Heart right ventricle (tissue), 16 donors: ENCODE measurements around the gene CDK10. TPM values are rescaled to one million over a fixed set of nuclear protein-coding genes. Genes with fewer than 3 reads are reported as not detected.

Experiments used
- ATAC-seq, 8 donors: fragments of 200-7000 bp; cut with Tn5 transposase; one replicate each; pipeline ENCODE4 v1.9.1; 2020; ENCODE audit warnings: mild to moderate bottlenecking in 8 of 8, moderate library complexity in 8 of 8, moderate number of reproducible peaks in 1 of 8
- DNase-seq, 2 donors: peaks; one replicate each; pipeline ENCODE4 v3.0.0-alpha.2; 2020
- H3K27ac ChIP-seq, 10 donors: fragments of 200-600 bp; sonication (generic) in 2 of 10; one replicate each; pipeline versions ENCODE4 v1.5.0 to v1.8.0; 2020 to 2022; ENCODE audit warnings: mild to moderate bottlenecking in 3 of 10
- H3K27me3 ChIP-seq, 7 donors: fragments of 200-600 bp; one replicate each; pipeline ENCODE4 v1.8.0; 2021 to 2022; ENCODE audit warnings: mild to moderate bottlenecking in 2 of 7
- H3K36me3 ChIP-seq, 9 donors: fragments of 200-600 bp; sonication (generic) in 1 of 9; one replicate each; pipeline versions ENCODE4 v1.5.0 to v1.8.0; 2020 to 2022; ENCODE audit warnings: mild to moderate bottlenecking in 2 of 9
- H3K4me1 ChIP-seq, 9 donors: fragments of 200-600 bp; sonication (generic) in 1 of 9; one replicate each; pipeline versions ENCODE4 v1.5.0 to v1.8.0; 2020 to 2022; ENCODE audit warnings: mild to moderate bottlenecking in 4 of 9
- H3K4me3 ChIP-seq, 10 donors: fragments of 200-600 bp; sonication (generic) in 2 of 10; one replicate each; pipeline versions ENCODE4 v1.5.0 to v1.8.0; 2020 to 2022; ENCODE audit warnings: mild to moderate bottlenecking in 7 of 10, moderate library complexity in 2 of 10
- H3K9me3 ChIP-seq, 11 donors: fragments of 200-600 bp in 10 of 11; sonication (generic) in 2 of 11; one replicate each; pipeline versions ENCODE4 v1.5.0 to v1.8.0; 2013 to 2022; ENCODE audit warnings: mild to moderate bottlenecking in 2 of 11, control low read depth in 1 of 11, moderate library complexity in 1 of 11
- whole genome bisulfite sequencing, 2 donors: extraction: QIAGEN DNeasy Blood & Tissue Kit; methylation state at CpG; one replicate each; pipeline ENCODE4 v1.1.7; 2013; ENCODE audit warnings: inconsistent platforms in 1 of 2; 5-methylcytosine and 5-hydroxymethylcytosine counted together
- intact Hi-C, 10 donors: fragments of 100-400 bp; cut with DNase I; formaldehyde crosslinking; loops; one replicate each; pipeline versions ENCODE4 v1.11.1 to v1.14.2; 2022
- polyA plus RNA-seq, 2 donors: library from polyadenylated mRNA; stranded (reverse); fragments of 200-250 nt; gene quantifications; one replicate each; pipeline ENCODE4 v1.2.3, GENCODE V29; 2013
- total RNA-seq, 10 donors: library from RNA; stranded (reverse); fragmentation: NEBNext Ultra II Directional in 3 of 10; extraction: Animal tissue kit (Norgen Biotek cat#: 25700) in 3 of 10; gene quantifications; one replicate each; pipeline versions ENCODE4 v1.2.1 to v1.2.4, GENCODE V29; 2021 to 2023
- TF ChIP-seq, protein P1 (sequence below), 9 donors: fragments of 200-600 bp; sonication (generic) in 2 of 9; IDR thresholded peaks; one replicate each; pipeline versions ENCODE4 v1.5.0 to v1.8.0; 2021 to 2022; ENCODE audit warnings: antibody characterized with exemption in 9 of 9, mild to moderate bottlenecking in 5 of 9, moderate library complexity in 1 of 9
- donor health status: Arrhythmogenic right ventricular cardiomyopathy.
- donor health status: ischemic (EF 13 %, LVEDD 7.1; RV severe dilation, severe dysfunction).
- donor health status: healthy with polysubstance abuse.
- donor health status: DM: no; HTN: yes; CAD: no.
- donor health status: DM: no; HTN: no; CAD: no.
- donor health status: ischemic (EF 25% LVEDD 6.9; RV normal size, moderate dysfunction).
- donor health status: ischemic (EF 25% LVEDD 5.7; RV mildly dilated, moderate dysfunction).
- donor health status: healthy.
- donor health status: DM: yes; HTN: yes; CAD: no.
- donor health status: Ischemic cardiomyopathy.
- donor health status: ischemic (EF 35%, LVEDD 5.7; RV mildly dilated, moderate dysfunction).
- donor health status: nonischemic (EF 11% LVEDD 7.7; RV severe dilation, severe dysfunction).
- donor health status: DM: yes; HTN: yes; CAD: no.
- donor health status: PGD.
- donor health status: ischemic (EF 29% LVEDD 5.4; RV normal size, mild dysfunction).
- donor health status: nonischemic (EF 23%, LVEDD 6.1; RV moderate dilation, normal function).

The CDK10 gene
- total and polyA plus RNA-seq, 12 donors = 14.7 to 63.4 (median 21.7) TPM

DNA sequence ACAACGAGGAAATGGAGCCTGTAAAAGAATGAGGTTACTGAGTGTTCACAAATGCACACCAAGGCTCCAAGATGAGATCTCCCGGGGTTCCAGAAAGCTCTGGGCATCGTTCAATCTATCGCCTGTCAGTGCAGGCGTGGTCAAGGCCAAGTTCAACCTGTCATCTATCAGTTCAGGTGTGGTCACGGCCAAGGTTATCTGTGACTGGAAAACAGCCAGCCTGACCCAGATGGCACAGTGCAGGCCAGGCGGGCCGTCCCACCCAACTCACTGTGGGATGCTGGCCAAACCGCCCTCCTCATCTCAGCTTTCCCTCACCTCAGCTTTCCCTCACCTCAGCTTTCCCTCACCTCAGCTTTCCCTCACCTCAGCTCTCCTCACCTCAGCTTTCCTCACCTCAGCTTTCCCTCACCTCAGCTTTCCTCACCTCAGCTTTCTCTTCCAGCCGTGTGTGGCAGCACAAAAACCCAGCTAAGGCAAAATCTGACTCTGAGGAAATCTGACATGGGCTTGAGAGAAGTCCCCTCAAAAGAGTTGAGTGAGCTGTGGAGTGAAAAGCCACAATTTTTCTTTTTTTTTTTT, 31.3 kb upstream of the CDK10 start:
- ATAC-seq = no peak
- no peak for DNase-seq
- Histone ChIP-seq H3K27me3 (no peaks in the 10 kb centered on the region), H3K9me3 (no peaks in the 10 kb centered on the region), H3K36me3 (peaks cover 0 to 39% (median 3%) of the 10 kb centered on the region in 9 donors), H3K4me3 (no peak overlapping the region), H3K4me1 (peaks cover 9 to 26% (median 20%) of the 10 kb centered on the region in 9 donors), H3K27ac (no peak overlapping the region)
- TF ChIP-seq, protein P1, sequence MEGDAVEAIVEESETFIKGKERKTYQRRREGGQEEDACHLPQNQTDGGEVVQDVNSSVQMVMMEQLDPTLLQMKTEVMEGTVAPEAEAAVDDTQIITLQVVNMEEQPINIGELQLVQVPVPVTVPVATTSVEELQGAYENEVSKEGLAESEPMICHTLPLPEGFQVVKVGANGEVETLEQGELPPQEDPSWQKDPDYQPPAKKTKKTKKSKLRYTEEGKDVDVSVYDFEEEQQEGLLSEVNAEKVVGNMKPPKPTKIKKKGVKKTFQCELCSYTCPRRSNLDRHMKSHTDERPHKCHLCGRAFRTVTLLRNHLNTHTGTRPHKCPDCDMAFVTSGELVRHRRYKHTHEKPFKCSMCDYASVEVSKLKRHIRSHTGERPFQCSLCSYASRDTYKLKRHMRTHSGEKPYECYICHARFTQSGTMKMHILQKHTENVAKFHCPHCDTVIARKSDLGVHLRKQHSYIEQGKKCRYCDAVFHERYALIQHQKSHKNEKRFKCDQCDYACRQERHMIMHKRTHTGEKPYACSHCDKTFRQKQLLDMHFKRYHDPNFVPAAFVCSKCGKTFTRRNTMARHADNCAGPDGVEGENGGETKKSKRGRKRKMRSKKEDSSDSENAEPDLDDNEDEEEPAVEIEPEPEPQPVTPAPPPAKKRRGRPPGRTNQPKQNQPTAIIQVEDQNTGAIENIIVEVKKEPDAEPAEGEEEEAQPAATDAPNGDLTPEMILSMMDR (IDR thresholded peaks at IDR 0.05) = no peak
- 76 to 84% methylated on average over 10 of the region's 10 CpGs for WGBS, 2 donors
- intact Hi-C loops = loop anchor here in 1 of 10 donors (10.0 kb wide), 1 partner anchor 220 kb away; the partner anchor contains the start of gene TCF25

DNA sequence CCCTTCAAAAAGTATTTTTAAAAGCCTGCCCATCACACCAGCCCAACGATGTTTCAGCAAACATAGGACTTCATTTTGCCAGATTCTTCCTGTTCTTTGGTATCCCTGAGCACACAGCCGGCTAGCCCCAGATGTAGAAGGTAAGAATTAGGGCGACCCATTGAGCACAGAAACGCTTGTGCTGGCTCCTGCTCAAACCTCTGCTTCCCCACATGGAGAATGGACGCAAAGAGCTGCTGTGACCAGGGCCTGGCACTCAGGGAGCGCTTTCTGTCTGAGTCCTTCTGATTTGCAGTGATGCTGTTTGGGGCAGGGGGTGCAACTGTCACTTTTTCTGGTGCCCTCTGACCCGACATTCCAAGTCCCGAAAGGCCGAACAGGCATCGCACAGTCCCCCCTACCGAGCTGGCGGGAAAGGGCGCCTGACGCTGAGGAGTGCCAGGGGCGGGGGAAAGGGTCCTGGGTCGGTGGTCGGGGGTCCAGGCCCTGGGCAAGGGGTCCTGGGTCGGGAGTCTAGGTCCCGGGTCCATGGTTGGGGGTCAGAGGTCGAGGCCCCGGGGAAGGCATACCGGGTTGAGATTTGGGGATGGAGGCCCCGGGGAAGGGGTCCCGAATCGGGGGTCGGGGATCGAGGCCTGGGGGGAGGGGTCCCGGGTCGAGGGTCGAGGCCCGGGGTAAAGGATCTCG, 29.9 kb upstream of the CDK10 start:
- H3K4me1 ChIP-seq = peaks cover 9 to 31% (median 20%) of the 10 kb centered on the region in 9 donors
- peaks cover 0 to 37% (median 0%) of the 10 kb centered on the region in 9 donors for H3K36me3 ChIP-seq
- TF ChIP-seq, protein P1 (IDR thresholded peaks at IDR 0.05) = no peak
- no peaks in the 10 kb centered on the region for H3K9me3 ChIP-seq
- WGBS, 2 donors = 31 to 35% methylated on average over 32 of the region's 32 CpGs
- intact Hi-C loops = loop anchor here in 1 of 10 donors (10.0 kb wide), 1 partner anchor 218 kb away; the partner anchor contains the start of gene TCF25
- no peaks in the 10 kb centered on the region for H3K27me3 ChIP-seq
- H3K27ac ChIP-seq = peak overlapping the region in 5 of 10 donors; percentile 85 to 98 (median 91)
- DNase-seq = no peak
- H3K4me3 ChIP-seq = peak overlapping the region; percentile 84 to 100 (median 98)
- no peak for ATAC-seq

DNA sequence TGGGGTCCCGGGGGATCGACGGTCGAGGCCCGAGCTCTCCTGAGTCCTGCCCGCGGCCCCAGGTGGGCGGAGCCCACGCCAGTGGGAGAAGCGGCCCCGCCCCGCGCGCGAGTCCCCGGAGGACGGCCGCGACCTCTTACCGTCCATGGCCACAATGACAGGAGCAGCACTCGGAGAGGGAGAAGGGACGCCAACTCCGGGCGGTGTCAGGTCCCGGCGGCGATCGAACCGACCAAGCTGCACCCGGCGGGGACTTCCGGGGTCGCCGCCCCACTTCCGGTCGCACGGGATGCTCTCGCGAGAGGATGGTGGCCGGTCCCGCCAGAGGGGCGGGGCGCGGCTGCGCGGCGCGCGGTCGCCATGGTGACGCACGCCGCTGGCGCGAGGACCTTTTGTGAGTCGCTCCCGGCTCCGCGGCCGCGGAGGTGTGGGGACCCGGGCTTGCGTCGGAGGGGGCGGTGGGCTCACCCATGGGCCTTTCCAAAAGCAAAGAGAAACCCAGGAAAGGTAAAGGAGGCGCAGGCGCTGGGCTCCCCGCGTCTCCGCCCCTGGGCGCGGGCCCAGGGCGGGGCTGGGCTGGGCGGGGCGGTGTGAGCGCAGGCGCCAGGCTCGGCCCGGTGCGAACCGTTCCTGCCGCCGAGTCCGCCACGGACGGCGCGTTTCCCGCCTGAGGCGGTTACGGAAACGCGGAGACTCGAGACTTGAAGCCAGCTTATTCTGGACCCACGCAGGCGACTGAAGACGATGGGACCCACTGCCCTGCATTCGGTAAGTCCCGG, 28.9 kb upstream of the CDK10 start, which contains the start of the genes CHMP1A and SPATA33:
CHMP1A (minus strand) TSS at position 267 of the 779 bp plus-strand sequence; CDS start at position 147, 120 bp downstream.
SPATA33 (plus strand) TSS at position 395 of the 779 bp plus-strand sequence; CDS start at position 471, 76 bp downstream.
- Histone ChIP-seq H3K27me3 (no peaks in the 10 kb centered on the region), H3K4me1 (peaks cover 9 to 31% (median 20%) of the 10 kb centered on the region in 9 donors), H3K4me3 (peak within 1 kb of the TSS; percentile 84 to 100 (median 98)), H3K36me3 (peaks cover 0 to 40% (median 0%) of the 10 kb centered on the region in 9 donors), H3K9me3 (no peaks in the 10 kb centered on the region), H3K27ac (peak within 1 kb of the TSS; percentile 43 to 98 (median 90))
- 0% methylated on average over 90 to 99 of the region's 99 CpGs for WGBS, 2 donors
- ATAC-seq = peak; percentile 95 to 98 (median 97)
- DNase-seq = peak; percentile 90 to 93
- TF ChIP-seq, protein P1 (IDR thresholded peaks at IDR 0.05) = no peak
- intact Hi-C loops = loop anchor here in 1 of 10 donors (10.0 kb wide), 1 partner anchor 217 kb away; the partner anchor contains the start of gene TCF25
